22Rv1 (cell line): ENCODE results near the gene CTU2.

Source experiments
- ZFX ChIP-seq: fragments of 450-650 bp; IDR thresholded peaks from 2 replicates; pipeline ENCODE4 v1.6.1; 2017; ENCODE audit warnings: antibody characterized with exemption, borderline replicate concordance
- TF ChIP-seq, protein P1 (sequence below): fragments of 450-650 bp; IDR thresholded peaks from 2 replicates; pipeline ENCODE4 v1.5.1; 2017; ENCODE audit warnings: mild to moderate bottlenecking

DNA sequence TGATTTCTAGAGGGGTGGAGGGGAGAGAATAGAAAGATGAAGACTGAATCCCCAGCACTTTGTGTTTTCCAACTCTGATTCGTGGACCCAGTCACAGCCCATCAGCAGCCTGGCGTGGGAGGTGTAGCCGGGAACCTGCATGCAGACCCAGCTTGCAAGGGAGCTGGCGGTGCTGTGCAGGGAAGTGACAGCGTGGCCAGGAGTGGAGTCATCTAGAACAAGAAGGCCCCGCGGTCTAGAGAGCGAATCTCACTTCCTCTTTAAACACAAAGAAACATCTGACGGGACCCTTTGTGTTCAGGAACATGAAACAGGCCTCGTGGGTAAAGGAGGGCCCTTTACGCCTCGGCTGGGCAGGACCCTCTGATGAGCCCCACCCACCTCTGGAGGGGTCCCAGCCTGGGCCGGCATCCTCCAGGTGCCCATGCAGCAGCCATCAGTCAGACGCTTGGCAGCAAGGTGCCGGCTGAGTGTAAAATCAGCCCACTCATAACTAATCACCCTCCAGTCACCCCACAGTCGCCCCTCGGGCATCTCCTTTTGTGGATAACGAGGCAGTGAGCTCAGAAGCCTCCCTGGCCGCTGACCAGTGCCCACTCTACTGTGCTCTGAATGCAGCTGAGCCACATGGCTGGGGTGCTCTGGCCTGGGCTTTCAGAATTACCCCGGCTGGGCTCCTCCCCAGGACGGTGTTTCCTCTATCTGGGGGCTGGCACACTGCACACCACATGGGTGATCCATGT lies 24.4 kb upstream of the CTU2 start:
- TF ChIP-seq, protein P1, sequence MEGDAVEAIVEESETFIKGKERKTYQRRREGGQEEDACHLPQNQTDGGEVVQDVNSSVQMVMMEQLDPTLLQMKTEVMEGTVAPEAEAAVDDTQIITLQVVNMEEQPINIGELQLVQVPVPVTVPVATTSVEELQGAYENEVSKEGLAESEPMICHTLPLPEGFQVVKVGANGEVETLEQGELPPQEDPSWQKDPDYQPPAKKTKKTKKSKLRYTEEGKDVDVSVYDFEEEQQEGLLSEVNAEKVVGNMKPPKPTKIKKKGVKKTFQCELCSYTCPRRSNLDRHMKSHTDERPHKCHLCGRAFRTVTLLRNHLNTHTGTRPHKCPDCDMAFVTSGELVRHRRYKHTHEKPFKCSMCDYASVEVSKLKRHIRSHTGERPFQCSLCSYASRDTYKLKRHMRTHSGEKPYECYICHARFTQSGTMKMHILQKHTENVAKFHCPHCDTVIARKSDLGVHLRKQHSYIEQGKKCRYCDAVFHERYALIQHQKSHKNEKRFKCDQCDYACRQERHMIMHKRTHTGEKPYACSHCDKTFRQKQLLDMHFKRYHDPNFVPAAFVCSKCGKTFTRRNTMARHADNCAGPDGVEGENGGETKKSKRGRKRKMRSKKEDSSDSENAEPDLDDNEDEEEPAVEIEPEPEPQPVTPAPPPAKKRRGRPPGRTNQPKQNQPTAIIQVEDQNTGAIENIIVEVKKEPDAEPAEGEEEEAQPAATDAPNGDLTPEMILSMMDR = no peak
- TF ChIP-seq ZFX = no peak
